Hepatocyte (in vitro differentiated cells): ENCODE data around the gene OR56A4. TPM values are rescaled to one million over a fixed set of nuclear protein-coding genes. Genes with fewer than 3 reads are reported as not detected.
"Not testable (repeated sequence)": the region's sequence is repeated elsewhere in the genome, so short reads cannot be mapped to it uniquely, and the experiment has no call there.

ENCODE experiments used
- DNase-seq: peaks from one replicate; pipeline ENCODE4 v3.0.0-alpha.2; 2016; ENCODE audit warnings: low spot score
- H2AFZ ChIP-seq: fragments of 200-600 bp; sonication (generic); 2 replicates; pipeline ENCODE4 v1.6.0; 2016; ENCODE audit warnings: antibody characterized with exemption, mild to moderate bottlenecking
- H3K27ac ChIP-seq: fragments of 200-600 bp; sonication (generic); 2 replicates; pipeline ENCODE4 v1.5.1; 2016; ENCODE audit warnings: mild to moderate bottlenecking
- H3K27me3 ChIP-seq: fragments of 200-600 bp; sonication (generic); 2 replicates; pipeline ENCODE4 v1.6.1; 2016
- H3K36me3 ChIP-seq: fragments of 200-600 bp; sonication (generic); replicated peaks from 2 replicates; pipeline ENCODE4 v1.5.1; 2016; ENCODE audit warnings: low read depth; ENCODE audit not compliant: insufficient read depth
- H3K4me1 ChIP-seq: fragments of 200-600 bp; sonication (generic); 2 replicates; pipeline ENCODE4 v1.5.1; 2016; ENCODE audit warnings: mild to moderate bottlenecking, moderate library complexity; ENCODE audit not compliant: insufficient read depth
- H3K4me2 ChIP-seq: fragments of 200-600 bp; sonication (generic); 2 replicates; pipeline ENCODE4 v1.6.0; 2016
- H3K4me3 ChIP-seq: fragments of 200-600 bp; sonication (generic); 2 replicates; pipeline ENCODE4 v1.5.1; 2016; ENCODE audit warnings: mild to moderate bottlenecking
- H3K79me2 ChIP-seq: fragments of 200-600 bp; sonication (generic); 2 replicates; pipeline ENCODE4 v1.6.0; 2017; ENCODE audit warnings: mild to moderate bottlenecking
- H3K9me2 ChIP-seq: fragments of 200-600 bp; sonication (generic); replicated peaks from 2 replicates; pipeline ENCODE4 v1.6.0; 2017; ENCODE audit warnings: mild to moderate bottlenecking; ENCODE audit not compliant: insufficient read depth
- H3K9me3 ChIP-seq: fragments of 200-600 bp; sonication (generic); 2 replicates; pipeline ENCODE4 v1.5.1; 2016; ENCODE audit warnings: low read depth, mild to moderate bottlenecking
- H4K20me1 ChIP-seq: fragments of 200-600 bp; sonication (generic); 2 replicates; pipeline ENCODE4 v1.6.0; 2016; ENCODE audit warnings: mild to moderate bottlenecking; ENCODE audit not compliant: insufficient read depth, poor library complexity, severe bottlenecking
- EZH2 ChIP-seq: fragments of 200-600 bp; sonication (generic); IDR thresholded peaks from 2 replicates; pipeline ENCODE4 v1.6.1; 2016; ENCODE audit warnings: antibody characterized with exemption, mild to moderate bottlenecking, borderline replicate concordance
- EZH2phosphoT487 ChIP-seq: fragments of 200-600 bp; sonication (generic); IDR thresholded peaks from one replicate; pipeline ENCODE4 v1.6.1; 2018; ENCODE audit warnings: antibody characterized with exemption, mild to moderate bottlenecking, low read depth, moderate library complexity; ENCODE audit not compliant: unreplicated experiment, severe bottlenecking
- WGBS: methylation state at CpG from one replicate; pipeline ENCODE4 v1.1.6; 2016; ENCODE audit warnings: low lambda C conversion rate; ENCODE audit errors: missing lambda C conversion rate; 5-methylcytosine and 5-hydroxymethylcytosine counted together
- polyA plus RNA-seq: library from polyadenylated mRNA; unstranded; fragments of >200 nt; fragmentation: Nextera tagmentation; extraction: Ambion mirVana; gene quantifications from 2 replicates; pipeline ENCODE4 v1.2.1, GENCODE V29; 2016
- total RNA-seq: library from RNA; depleted of rRNA; stranded (reverse); fragments of >200 nt; gene quantifications from 2 replicates; pipeline ENCODE4 v1.2.3, GENCODE V29; 2014
- TF ChIP-seq, protein P1 (sequence below): fragments of 200-600 bp; sonication (generic); IDR thresholded peaks from 2 replicates; pipeline ENCODE4 v1.5.1; 2016; ENCODE audit warnings: antibody characterized with exemption, mild to moderate bottlenecking; ENCODE audit not compliant: poor library complexity

OR56A4 gene
- total and polyA plus RNA-seq, 2 experiments from 2014 or later = not detected

DNA sequence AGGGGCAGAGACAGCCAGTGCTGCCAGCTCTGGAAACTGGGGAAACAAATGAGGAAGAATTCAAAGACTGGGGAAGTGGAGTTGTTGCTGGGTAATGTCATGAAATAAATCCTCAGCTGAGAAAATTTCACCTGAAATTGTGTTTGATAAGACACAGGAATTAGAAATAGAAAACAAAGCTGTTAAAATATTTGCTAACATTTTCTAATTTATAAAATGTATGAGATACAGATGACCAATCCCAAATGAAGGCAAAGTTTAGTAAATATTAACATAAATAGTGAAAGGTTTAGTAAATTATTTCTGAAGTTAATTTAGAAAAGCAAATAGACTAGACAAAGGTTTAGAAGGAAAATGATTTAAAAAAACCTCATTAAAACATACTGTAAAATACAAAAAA is 38.4 kb downstream of the OR56A4 start, which contains the start of gene OR56A5:
Gene OR56A5 (minus strand): TSS at position 101 of the 400 bp plus-strand sequence. CDS start 0 bp downstream, at position 101.
- Histone ChIP-seq H3K27me3 (peaks cover 11% of the 10 kb centered on the region), H4K20me1 (no peaks in the 10 kb centered on the region), H3K4me3 (no peak within 1 kb of the TSS), H3K27ac (no peak within 1 kb of the TSS), H3K9me3 (no peaks in the 10 kb centered on the region), H3K4me1 (no peaks in the 10 kb centered on the region), H2AFZ (no peak within 1 kb of the TSS), H3K36me3 (no peaks in the 10 kb centered on the region), H3K4me2 (no peak within 1 kb of the TSS), H3K79me2 (no peaks in the 10 kb centered on the region), H3K9me2 (no peaks in the 10 kb centered on the region)
- TF ChIP-seq EZH2phosphoT487 (no peak), EZH2 (no peak)
- TF ChIP-seq, protein P1, sequence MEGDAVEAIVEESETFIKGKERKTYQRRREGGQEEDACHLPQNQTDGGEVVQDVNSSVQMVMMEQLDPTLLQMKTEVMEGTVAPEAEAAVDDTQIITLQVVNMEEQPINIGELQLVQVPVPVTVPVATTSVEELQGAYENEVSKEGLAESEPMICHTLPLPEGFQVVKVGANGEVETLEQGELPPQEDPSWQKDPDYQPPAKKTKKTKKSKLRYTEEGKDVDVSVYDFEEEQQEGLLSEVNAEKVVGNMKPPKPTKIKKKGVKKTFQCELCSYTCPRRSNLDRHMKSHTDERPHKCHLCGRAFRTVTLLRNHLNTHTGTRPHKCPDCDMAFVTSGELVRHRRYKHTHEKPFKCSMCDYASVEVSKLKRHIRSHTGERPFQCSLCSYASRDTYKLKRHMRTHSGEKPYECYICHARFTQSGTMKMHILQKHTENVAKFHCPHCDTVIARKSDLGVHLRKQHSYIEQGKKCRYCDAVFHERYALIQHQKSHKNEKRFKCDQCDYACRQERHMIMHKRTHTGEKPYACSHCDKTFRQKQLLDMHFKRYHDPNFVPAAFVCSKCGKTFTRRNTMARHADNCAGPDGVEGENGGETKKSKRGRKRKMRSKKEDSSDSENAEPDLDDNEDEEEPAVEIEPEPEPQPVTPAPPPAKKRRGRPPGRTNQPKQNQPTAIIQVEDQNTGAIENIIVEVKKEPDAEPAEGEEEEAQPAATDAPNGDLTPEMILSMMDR = no peak
- no peak for DNase-seq

DNA sequence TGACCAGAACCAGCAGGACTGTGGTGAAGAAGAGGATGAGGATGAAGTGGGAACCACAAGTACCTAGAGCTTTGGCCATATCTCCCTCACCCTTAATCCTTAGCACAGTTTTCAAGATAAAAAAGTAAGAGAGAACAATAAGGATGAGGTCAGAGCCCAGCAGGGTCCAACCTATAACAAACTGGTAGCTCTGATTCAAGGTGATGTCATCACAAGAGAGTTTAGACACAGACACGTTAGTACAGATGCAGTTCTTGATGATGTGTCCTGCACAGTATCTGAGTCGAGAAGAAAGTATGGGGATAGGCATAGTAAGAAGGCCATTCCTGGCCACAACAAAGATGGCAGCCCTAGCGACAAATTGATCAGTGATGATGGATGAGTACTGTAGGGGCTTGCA is 39.0 kb downstream of the OR56A4 start:
- H3K4me1 ChIP-seq = no peaks in the 10 kb centered on the region
- H3K27me3 ChIP-seq = peaks cover 11% of the 10 kb centered on the region
- no peaks in the 10 kb centered on the region for H3K79me2 ChIP-seq
- no peak for DNase-seq
- no peak overlapping the region for H3K4me3 ChIP-seq
- H3K4me2 ChIP-seq = no peak overlapping the region
- no peaks in the 10 kb centered on the region for H3K9me2 ChIP-seq
- no peaks in the 10 kb centered on the region for H3K36me3 ChIP-seq
- no peak overlapping the region for H2AFZ ChIP-seq
- WGBS = 66% methylated on average over 3 of the region's 3 CpGs
- H3K27ac ChIP-seq = no peak overlapping the region
- no peak for TF ChIP-seq EZH2phosphoT487
- TF ChIP-seq, protein P1 = no peak
- TF ChIP-seq EZH2 = no peak
- no peaks in the 10 kb centered on the region for H3K9me3 ChIP-seq
- no peaks in the 10 kb centered on the region for H4K20me1 ChIP-seq

DNA sequence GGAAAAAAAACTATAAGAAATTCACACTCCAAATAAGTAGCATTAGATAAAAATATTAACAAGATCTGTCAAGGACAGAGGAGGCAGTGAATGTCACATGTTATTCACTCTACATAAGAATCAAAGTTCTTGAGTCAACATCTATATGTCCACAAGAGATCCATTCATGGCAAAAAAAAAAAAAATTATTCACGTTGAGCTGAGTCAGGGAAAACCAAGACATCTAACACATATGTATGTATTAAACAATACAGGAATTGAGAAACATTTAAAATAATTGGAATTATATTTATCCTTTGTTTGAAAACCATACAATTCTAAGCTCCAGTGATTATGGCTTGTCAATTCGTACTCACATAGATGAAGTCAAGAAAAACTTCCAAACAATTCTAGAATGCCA is 39.8 kb downstream of the OR56A4 start:
- no peaks in the 10 kb centered on the region for H4K20me1 ChIP-seq
- peaks cover 11% of the 10 kb centered on the region for H3K27me3 ChIP-seq
- H3K4me2 ChIP-seq = no peak overlapping the region
- H3K27ac ChIP-seq = no peak overlapping the region
- no peaks in the 10 kb centered on the region for H3K4me1 ChIP-seq
- no peaks in the 10 kb centered on the region for H3K79me2 ChIP-seq
- H3K9me2 ChIP-seq = no peaks in the 10 kb centered on the region
- no peaks in the 10 kb centered on the region for H3K36me3 ChIP-seq
- TF ChIP-seq EZH2 (no peak), EZH2phosphoT487 (no peak)
- TF ChIP-seq, protein P1 = no peak
- H2AFZ ChIP-seq = no peak overlapping the region
- 86% methylated on average over 2 of the region's 2 CpGs for WGBS
- no peaks in the 10 kb centered on the region for H3K9me3 ChIP-seq
- no peak overlapping the region for H3K4me3 ChIP-seq
- DNase-seq = no peak

DNA sequence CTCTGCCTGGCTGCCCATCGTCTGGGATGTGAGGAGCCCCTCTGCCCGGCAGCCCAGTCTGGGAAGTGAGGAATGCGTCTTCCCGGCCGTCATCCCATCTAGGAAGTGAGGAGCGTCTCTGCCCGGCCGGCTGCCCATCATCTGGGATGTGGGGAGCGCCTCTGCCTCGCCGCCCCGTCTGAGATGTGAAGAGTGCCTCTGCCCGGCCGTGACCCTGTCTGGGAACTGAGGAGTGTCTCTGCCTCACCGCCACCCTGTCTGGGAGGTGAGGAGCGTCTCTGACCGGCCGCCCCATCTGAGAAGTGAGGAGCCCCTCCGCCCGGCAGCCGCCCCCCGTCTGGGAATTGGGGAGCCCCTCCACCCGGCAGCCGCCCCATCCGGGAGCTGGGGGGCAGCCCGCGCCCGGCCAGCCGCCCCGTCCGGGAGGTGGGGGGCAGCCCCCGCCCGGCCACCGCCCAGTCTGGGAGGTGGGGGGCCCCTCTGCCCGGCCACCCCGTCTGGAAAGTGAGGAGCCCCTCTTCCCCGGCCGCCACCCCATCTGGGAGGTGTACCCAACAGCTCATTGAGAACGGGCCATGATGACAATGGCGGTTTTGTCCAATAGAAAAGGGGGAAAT is 45.9 kb downstream of the OR56A4 start:
- H3K4me2 ChIP-seq, H3K36me3 ChIP-seq, DNase-seq, H2AFZ ChIP-seq, H3K27me3 ChIP-seq, H3K4me3 ChIP-seq, H4K20me1 ChIP-seq, H3K4me1 ChIP-seq, H3K9me3 ChIP-seq, H3K9me2 ChIP-seq, H3K79me2 ChIP-seq, H3K27ac ChIP-seq: not testable (repeated sequence)
- 92% methylated on average over 17 of the region's 40 CpGs for WGBS
